Islet of Langerhans (tissue), 1 donor: ENCODE results near the gene PLA2G2D.

Experiments
- FAIRE-seq: peaks from one replicate; lab custom pipeline; 2011; peaks lifted over from hg19 to GRCh38; lab: Jason Lieb, UNC

PLA2G2D gene

GRCh38 chr1:20086800-20087199, 32.5 kb downstream of the PLA2G2D start:
- no peak for FAIRE-seq

DNA sequence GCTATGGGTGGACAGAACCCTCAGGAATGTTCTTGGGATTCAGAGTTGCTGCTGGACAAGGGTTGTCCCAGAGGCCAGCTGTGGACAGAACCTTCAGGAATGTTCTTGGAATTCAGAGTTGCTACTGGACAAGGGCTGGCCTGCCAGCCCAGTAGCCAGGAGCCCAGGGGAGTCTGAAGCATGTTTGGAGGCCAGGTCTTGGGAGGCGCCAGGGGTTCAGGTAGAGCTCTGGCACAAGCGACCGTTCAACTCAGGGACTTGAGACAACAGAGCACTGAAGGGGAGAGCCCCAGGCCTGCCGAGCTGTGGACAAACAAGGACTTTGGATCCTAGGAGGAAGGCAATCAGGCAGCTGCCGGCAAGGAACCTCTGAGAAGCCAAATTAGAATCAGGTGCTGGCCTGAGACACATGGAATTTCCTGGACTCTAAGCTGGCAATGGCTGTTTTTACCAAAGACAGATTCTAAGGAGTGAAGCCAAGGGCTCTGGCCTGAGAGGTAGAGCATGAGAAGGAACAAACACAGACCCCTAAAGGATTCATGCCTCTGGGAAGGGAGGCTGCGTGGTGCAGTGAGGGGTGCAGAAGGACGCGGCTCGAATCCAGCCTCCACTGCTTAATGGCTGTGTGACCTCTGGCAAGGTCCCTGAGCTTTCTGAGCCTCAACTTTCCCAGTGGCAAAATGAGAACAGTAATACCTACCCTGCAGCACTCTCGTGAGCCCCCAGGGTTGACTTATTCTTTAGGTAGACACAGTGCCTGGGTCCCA, 36.0 kb downstream of the PLA2G2D start:
- FAIRE-seq, result no peak

DNA sequence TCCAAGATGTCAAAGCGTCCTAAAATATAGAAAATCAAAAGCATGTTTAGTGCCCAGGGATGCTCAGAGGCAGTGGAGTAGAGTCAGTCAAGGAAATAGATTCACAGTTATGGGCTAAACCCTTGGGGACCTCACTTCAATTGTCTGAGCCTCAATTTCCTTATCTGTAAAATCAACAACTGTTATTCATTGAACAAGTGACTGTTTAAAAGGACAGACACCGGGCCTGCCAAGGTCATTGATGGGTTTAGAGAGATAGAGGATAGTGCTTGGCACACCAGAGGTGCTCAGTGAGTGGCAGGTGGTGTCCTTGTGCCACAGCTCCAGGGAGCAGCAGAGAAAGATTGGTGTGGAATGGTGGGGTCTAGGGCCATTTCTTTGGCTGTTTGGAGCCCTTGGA, 36.6 kb downstream of the PLA2G2D start:
- no peak for FAIRE-seq

- no peak for FAIRE-seq
These were observed 38.0 kb downstream of the PLA2G2D start for GRCh38 chr1:20081353-20081810.

- FAIRE-seq, result no peak
These were observed 38.6 kb downstream of the PLA2G2D start for GRCh38 chr1:20080441-20081352.

DNA sequence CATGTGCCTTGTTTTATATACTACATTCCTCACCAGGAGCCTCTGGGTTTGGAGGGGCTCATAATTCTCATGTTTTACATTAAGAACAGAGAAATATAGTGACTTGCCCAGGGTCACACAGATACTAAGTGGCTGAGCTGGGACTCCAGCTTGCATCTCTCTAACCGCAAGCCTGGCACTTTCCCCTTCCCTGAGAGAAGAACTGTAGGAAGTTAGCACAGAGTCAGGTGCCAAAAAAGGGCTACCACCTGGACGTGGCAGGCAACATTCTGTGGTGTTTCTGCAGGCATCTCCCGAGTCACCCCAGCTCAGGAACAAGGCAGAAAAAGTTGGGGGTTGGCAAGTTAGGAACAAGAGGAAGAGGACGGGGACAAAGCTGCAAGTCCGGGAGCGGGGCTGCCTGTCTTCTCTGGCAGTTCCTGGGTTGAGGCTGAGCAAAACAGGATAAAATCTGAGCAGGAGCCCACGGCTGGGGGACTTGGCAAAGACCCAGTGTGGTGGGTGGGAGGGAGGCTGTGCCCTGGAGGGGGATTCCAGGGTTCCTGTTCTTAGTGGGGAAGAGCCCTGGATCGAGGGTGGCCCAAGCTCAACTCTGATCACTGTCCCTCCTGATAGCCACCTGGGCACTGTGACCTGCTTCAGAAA, 39.6 kb downstream of the PLA2G2D start:
- FAIRE-seq, result no peak

DNA sequence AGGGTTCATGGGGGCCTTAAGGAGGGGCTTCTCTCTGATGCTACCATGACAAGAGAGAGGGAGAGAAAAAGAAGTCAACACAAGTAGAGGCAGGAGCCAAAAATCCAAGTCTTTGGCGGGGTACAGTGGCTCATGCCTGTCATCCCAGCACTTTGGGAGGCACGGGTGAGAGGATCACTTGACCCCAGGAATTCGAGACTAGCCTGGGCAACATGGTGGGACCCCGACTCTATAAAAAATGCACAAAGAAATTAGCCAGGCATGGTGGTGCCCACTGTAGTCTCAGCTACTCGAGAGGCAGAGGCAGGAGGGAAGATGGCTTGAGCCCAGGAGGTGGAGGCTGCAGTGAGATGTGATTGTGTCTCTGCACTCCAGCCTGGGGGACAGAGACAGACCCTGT, 40.6 kb downstream of the PLA2G2D start:
- FAIRE-seq, result no peak

GRCh38 chr1:20078171-20078651, 41.1 kb downstream of the PLA2G2D start:
- FAIRE-seq, result no peak

- no peak for FAIRE-seq
These were observed 42.5 kb downstream of the PLA2G2D start for GRCh38 chr1:20076710-20077461.

DNA sequence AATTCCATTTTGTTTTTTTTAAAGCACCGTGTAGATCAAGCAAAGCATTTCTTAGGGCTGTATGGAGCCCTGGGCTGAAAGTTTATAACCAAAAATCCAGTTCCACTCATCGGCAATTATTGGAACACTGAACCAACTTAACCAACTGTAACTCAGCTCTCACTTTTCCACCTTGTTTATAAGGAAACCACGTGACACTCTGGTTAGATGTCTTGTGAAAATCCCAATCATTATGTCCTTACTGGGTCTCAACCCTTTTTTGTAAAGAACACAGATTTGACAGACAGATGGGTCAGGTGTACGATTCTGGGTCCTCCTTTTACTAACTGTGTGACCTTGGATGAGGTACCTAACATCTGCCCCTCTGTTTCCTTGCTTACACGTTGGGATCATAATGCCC, 43.1 kb downstream of the PLA2G2D start:
- FAIRE-seq, result no peak

DNA sequence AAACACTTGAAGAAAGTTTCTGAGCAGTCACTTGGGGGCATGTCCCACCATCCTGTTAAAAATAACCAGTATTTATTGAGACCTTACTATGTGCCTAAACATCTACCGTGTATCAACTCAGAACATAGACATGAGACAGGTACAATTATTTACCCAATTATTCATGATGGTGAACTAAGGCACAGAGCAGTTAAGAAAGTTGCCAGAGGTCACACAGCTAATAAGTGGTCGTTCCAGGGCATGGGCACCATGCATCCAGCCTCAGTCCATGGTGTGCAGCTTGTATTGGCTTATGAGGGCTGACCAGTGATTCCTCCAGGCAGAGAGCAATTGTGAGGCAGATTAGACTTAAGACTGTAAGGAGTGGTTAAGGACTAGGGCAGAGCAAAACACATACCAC, 44.0 kb downstream of the PLA2G2D start:
- FAIRE-seq, result no peak

- no peak for FAIRE-seq
These were observed 44.6 kb downstream of the PLA2G2D start for GRCh38 chr1:20074725-20075171.

GRCh38 chr1:20074055-20074724, 45.1 kb downstream of the PLA2G2D start:
- FAIRE-seq, result no peak

DNA sequence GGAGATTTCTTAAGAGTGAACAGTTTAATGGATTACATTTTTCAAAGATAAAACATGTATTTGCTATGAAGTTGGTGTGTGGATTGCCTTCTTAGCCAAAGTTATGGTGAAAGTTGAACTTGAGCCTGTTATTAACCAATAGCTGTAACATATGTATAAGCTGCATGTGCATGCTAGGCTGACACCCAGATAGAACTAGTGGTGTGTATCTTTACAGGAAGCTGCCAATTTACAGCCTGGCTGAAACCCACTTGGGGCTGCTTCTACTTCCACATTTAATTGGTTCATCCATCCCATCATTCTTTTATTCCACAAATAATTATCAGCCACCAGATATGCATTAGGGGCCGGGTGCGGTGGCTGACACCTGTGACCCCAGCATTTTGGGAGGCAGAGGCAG, 46.1 kb downstream of the PLA2G2D start:
- FAIRE-seq, result no peak

DNA sequence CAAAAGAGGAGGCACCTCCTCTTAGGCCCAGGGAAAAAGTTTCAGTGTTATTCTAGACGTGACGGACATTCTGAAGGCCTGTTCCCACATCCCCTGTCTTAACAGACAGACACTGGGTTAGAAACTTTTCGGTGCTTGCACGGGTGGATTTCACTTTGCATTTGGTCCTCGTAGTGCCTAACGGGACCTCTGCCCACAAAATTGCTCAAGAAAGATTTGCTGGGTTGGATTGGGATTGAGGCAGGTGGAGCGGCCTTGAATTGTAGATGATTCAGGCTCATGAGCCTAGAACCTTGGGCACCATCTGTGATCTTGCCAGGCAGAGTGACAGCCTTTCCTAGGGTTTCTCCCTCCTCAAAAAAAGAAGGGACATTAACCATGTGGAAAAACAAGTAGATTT, 46.6 kb downstream of the PLA2G2D start:
- FAIRE-seq, result no peak

GRCh38 chr1:20071416-20071815, 47.9 kb downstream of the PLA2G2D start:
- no peak for FAIRE-seq

DNA sequence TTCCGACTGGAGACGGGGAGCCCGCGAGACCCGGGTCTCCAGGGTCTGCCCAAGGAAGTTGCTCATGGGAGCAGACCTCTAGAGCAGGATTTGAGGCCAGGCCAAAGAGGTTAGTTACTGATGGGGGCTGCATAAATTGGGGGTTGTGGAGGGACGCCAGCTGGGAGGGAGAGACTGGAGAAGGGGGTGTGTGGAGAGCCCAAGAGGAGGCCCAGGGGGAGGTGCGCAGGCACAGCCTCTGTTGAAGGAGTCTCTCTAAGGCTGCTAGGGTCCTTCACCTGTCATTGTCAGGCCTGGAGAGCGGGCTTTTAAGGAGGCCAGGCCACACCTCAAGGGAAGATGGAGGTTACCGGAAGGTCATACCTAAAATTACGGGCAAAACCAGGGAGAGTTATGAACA, 49.0 kb downstream of the PLA2G2D start:
- FAIRE-seq, result no peak

- FAIRE-seq, result no peak
These were observed 49.5 kb downstream of the PLA2G2D start, which contains the start of gene PLA2G5 for GRCh38 chr1:20069874-20070273. Gene PLA2G5 (plus strand): TSS chr1:20070194. CDS start chr1:20084831, 14,637 bp downstream.

- FAIRE-seq, result no peak
These were observed 50.6 kb downstream of the PLA2G2D start for GRCh38 chr1:20068722-20069121.

DNA sequence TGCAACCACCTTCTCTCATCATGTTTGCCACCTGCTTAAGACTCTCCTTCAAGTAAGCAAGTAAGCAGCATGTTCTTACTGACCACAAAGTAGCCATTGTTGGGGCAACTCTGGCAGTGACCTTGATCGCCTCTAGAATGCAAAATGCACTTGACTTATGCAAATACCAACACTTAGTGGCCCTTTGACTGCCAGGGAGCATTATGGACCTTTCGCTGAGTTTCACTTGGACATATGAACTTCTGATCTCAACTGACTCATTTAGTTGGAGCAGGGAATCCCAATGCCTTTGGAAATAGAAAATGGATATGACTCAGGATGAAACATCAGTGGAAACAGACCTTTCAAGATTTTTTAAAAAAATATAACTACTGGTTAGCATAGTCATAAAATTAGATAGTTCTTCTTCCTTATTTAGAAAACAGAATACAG, 55.5 kb downstream of the PLA2G2D start:
- FAIRE-seq, result no peak
